Hindlimb muscle (tissue), 1 donor: ENCODE data around the gene DMD. TPM values are rescaled to one million over a fixed set of nuclear protein-coding genes. Genes with fewer than 3 reads are reported as not detected.
"Not testable (repeated sequence)": the region's sequence is repeated elsewhere in the genome, so short reads cannot be mapped to it uniquely, and the experiment has no call there.

Source experiments
- DNase-seq: peaks from one replicate; pipeline ENCODE4 v3.0.0-alpha.2; 2013
- polyA plus RNA-seq: library from polyadenylated mRNA; unstranded; fragments of 120-200 nt; gene quantifications from one replicate; pipeline ENCODE4 v1.2.1, GENCODE V29; 2013; ENCODE audit not compliant: insufficient read length

Gene DMD
- polyA plus RNA-seq, 1 donor: 88.9 TPM

DNA sequence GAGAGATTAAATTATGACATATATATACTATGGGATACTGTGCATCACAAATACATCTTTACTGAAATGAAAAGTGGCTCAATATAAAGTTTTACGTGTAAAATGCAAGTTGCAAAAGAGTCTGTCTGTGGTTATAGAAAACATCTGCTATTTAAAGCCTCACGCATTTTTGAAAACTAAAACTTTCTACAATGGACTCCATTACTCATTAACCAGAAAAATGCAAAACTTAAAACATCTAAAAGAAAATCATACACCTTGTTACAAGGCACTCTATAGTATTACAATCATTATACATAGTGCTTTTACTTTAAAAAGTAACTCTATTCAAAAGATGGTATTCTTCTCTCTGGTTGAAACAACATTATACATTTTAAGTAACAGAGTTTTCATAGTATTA is 755.6 kb downstream of the DMD start:
- DNase-seq: no peak

DNA sequence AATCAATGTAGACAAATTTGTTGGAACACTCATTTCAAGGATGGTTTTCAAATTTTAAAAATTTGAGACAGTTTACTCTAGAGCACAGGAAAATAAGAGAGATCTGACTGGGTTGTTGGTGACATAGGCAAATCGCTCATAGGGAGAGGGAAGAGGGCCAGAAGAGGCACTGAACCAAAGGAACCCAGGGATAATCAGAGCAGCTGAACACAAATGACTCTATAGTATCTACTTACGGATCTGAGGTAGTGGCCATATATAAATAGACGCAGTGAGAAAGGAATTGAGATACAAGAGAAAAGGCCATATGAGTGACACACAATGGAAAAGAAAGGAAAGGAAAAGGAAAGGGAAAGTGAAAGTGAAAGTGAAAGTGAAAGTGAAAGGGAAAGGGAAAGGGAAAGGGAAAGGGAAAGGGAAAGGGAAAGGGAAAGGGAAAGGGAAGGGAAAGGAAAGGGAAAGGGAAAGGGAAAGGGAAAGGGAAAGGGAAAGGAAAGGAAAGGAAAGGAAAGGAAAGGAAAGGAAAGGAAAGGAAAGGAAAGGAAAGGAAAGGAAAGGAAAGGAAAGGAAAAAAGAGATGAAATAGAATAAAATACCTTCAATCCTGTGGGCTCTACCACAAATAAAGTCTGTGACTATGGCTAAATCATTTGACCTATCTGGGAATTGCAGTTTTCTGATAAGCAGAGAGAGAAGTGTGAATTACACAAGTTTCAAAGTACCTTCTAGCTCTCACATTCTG is 759.2 kb downstream of the DMD start:
- DNase-seq: no peak

DNA sequence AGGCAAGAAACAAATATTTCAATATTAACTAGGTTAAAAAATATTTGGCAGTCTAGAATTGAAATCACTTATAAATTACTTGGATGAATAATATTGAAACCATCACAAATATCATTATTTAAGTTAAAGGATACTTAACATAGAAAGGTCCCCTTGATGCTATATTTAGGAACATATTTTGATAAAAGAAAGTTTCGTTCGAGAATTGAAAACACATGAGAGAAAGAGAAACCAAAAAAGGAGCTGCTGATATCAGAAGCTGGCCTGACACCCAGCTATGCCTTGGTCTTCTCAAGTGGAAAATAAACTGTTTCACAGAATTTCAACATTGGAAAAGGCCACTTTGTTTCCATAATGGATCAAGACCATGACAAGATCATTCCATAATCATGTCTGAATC is 762.4 kb downstream of the DMD start:
- no peak for DNase-seq

DNA sequence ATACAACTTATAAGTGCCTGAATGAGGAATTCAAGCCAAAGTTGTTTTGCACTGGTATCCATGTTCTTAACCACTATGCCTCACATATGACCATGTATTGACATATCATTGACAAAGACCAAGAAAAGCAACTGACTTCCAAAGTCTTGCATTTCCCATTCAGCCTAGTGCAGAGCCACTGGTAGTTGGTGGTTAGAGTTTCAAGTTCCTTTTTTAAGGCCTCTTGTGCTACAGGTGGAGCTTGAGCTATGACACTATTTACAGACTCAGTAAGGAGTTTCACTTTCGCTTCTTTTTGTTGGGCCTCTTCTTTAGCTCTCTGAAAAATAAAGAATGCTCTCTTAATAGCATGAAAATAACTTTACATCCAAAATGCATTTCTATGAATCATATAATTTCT is 763.0 kb downstream of the DMD start:
- no peak for DNase-seq

DNA sequence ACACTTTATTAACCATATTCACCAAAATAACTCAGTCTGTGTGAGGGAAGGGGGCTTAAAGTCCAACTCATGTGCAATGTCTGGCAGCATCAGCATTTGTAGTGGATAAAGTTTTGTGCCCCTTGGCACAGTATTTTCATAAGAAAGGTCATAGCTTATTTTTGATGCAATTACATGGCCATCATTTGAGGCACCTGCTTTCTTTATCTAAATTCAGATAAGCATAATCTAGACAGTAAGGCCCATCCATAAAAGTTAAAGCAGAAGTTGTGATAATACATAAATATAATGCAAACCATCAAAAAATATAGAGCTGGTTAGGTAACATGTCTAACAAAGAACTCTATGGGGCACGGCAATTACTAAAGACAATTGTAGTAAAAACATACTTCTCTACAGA is 763.7 kb downstream of the DMD start:
- DNase-seq: no peak

DNA sequence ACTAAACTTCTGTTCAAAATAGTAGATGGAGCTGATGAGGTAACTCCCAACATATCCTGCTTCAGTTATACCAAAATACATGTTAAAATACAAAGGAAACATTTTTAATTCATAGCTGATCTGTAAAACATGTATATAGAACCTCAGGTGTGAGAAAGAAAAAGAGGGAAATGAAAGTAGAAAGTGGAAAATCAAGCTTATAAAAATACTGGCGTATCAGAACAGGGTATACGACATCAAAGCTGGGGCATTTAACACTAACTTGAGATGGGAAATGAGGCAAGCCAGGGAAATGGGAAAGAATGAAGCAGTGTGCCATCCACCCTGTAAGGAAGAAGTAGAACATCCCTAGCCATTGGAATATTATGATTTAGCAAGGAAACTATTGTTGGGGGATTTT is 767.5 kb downstream of the DMD start:
- DNase-seq: no peak

DNA sequence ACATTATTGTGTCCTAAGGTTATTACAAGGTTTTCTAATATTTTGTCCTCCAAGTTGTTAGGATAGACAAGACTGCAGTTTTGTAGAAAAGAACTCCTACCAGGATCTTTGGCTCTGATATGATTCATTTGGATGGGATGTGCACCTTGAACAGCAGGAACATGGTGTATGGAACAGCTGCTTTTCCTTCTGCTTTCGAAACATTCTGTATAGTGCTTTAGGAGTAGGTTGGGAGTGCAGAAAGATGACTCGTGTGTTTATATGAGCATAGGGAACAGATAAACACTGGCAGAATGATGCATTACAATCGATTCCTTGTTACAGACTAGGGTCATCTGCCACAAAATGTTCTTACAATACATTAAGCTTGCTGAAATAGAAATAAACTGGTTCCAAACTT is 790.1 kb downstream of the DMD start:
- no peak for DNase-seq

DNA sequence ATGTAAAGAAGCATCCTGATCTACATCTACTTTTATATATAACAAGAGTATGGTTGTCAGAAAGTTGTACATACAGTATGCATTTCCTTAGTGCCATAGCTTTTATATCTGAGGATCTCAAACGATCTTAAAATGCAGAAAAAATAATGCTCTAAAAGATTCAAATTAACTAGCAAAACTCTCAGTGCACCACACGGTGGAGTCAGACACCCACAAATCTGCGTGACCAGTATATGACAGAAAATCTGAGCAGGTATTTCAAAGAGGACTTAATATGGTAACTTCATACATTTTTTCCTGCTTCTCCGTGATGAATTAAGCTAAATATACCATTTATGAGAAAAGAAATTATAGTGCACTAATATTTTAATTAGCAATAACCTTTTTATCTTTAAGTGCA is 803.0 kb downstream of the DMD start:
- DNase-seq: peak; percentile 0

DNA sequence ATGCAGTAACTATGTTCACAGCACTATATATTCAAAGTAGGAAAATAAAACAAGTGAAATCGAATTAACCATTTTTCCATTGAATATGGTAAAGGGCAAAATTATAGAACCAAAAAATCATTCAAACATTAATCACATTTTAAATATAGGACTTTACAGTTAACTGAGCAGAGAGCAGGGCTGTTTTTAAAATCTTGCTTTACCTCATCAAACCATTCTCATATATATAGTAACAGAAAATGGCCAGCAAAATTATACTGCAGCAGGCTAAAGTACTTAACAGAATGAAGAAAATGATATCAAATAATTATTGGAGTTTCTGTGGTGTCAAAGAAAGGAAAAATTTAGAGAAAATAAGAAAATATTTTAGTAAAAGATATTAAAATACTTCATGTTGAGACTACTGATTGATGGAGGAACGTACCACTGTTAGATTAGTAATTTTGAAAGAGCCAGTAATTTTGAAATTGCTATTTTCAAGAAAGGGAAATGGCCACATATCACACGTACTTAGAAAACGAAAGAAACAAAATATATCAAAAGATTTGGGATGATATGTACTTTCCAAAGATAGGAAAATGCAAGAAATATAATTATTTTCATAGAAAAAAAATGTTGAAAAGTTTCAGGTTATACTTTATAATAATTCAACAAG is 813.7 kb downstream of the DMD start:
- DNase-seq: no peak

DNA sequence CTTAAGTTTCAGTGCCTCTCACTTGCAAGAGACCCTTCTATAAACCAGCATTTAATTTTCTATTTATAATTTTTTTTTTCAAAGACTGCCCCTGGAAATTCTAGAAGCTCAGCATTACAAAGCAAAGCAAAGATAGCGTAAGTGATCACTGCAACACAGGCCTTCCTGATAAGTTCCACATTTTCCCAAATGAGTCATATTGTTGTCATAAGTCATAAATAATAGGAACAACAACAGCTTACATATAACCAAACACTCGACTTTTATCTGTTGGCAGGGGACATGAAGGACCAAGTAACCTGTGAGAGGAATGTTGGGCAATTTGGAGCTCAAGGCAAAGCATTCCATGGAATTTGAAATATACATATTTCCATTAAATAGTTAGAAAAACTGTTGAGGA is 815.5 kb downstream of the DMD start:
- DNase-seq: no peak

DNA sequence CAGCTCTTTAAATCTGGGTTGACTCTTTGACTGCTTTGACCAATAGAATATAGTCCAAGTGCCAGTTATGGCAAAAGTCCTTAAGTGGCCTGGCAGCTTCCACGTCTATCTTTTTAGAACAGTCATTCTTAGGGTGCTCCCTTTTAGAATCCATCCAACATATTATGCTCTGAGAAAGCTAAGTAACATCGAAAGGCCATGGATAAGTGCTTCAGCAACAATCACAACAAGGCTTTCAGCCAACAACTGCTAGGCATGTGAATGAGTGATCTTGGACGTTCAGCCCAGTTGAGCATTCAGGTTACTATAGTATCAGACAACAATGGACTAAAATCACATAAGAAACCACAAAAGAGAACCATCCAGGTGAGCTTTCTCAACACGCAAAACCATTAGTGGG is 818.7 kb downstream of the DMD start:
- no peak for DNase-seq

DNA sequence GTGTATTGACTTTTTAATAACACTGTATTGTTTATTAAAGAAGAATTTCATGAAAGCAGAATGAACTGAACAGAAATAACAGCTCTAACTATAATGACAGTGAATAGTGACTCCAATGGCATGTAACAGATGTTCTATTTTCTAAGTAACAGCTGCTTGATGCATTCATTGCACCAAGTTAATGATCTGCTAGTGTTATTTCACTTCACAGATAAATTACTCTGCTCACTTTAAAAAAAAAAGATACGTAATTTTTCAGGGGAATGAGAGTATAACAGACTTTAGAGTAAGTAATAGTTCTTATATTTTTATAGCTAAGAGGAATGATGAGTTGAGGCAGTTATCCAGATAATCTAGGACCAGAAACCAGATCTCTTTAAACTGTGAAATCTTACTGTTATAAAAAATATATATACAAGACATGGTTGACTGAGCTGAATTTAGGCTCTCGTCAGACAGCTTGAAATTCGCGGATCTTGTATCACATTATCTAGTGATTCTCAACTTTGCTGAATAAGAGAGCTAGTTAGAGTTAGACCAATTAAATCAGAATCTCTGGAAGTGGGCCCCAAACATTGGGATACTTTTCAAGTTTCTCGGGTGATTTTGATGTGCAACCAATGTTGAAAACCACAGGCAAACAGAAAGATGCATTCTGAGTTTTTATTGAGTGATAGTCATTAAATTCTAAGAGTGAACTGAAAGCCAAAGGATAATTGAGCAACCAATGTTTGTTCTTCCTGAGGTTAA is 840.7 kb downstream of the DMD start:
- no peak for DNase-seq

DNA sequence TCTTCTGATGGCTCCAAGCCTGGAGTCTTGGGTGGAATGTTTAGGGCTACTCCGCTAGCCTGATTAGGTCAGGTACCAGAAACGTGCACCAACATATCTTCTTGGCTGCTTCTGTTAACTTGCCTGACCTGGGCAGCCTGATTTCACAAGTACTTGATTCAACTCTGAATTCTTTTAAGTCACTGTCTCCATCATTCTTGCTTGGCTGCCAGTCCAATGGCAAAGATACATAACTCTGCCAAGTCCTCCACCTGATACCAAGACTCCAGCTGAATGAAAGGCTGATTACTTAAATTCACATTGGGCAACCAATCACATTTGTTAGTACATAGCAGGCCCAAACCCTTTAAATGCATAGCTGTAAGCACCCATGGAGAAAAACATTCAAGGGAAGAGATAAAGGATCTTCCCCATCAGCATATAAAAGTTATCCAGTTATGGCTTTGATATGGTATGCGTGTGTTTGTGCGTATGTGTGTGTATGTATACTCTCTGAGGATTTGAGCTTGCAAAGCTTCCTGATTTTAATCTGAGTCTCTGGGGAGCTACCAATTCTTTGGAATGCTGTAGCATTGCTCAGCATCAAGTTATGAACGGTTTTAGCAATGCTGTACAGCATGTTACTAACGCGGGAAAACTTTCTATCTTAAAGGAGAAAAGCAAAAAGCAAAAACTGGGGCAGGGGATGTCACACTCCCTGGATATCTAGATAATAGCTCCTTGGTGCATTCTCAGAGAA is 917.2 kb downstream of the DMD start:
- no peak for DNase-seq

DNA sequence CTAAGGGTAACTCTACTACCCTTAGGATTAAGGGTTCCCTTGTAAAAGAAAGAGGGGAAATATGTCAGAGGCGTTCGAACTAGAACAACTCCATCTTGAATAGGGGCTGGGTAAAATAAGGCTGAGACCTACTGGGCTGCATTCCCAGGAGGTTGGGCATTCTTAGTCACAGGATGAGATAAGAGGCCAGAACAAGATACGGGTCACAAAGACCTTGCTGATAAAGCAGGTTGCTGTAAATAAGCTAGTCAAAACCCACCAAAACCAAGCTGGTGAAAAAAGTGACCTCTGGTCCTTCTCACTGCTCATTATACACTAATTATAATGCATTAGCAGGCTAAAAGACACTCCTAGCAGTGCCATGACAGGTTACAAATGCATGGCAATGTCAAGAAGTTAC is 922.0 kb downstream of the DMD start:
- DNase-seq: no peak

DNA sequence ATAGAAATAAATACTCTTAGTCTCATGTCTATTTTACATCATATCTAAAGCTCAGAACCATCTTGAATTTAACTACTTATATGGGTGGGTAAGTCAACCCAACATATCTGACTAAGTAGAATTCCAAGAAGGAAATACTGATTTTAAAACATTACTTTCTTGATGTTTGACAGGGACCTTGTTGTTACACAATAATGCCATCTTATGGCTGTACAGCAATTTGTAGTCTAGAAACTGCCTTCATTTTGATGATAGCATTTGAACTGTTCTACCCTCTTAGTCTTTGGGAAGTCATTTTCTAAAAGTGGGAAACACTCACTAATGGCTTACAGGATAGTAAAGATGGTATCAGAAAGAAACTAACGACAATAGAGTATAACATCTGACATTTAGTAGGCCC is 929.5 kb downstream of the DMD start:
- DNase-seq: no peak

DNA sequence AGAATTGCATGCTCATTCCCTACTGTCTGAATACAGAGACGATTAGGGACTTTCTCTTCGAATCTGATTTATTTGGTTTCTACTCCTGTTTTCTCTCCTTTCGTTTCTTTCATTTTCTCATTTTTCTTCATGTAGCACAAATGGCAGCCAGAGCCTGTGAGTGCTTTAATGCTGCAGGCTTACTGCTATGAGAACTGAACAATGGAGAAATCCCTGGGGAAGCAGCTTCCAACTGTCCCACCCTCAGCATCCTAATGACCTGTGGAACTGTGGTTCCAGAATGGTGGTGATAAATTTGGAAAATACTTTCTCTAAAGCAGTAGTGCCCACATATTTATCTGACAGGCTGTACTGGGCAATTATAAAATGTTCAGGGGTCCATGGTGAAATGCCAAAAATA is 930.4 kb downstream of the DMD start:
- no peak for DNase-seq

DNA sequence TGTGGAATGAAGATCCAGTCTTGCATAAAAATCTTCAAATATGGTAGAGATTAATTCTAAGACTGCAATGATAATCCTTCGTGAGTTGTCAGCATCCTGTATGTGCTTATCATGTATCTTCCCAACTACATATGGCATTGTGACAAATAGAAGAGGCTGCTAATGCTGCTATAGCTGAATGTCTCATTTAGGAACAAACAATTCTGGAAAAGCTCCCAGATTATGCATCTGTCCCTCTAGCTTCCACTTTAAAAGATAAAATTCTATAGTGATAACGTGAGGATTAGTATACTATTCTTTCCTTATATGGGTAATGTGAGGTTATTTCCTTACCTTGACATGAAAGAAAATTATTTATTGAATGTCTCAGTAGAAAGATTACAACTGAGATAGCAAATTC is 930.9 kb downstream of the DMD start:
- no peak for DNase-seq

DNA sequence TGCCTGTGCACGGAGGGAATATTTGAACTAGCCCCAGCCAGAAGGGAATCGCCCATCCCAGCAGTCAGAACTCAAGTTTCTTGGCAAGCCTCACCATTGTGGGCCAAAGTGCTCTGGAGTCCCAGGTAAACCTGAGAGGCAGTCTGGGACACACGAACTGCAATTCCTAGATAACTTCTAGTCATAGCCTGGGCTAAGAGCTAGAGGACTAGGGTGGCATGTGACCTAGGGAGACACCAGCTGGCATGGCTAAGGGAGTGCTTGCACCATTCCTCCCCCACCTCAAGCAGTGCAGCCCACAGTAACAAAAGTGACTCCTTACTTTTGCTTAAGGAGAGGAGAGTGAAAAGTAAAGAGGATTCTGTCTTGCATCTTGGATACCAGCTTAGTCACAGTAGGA is 935.2 kb downstream of the DMD start:
- DNase-seq: no peak

DNA sequence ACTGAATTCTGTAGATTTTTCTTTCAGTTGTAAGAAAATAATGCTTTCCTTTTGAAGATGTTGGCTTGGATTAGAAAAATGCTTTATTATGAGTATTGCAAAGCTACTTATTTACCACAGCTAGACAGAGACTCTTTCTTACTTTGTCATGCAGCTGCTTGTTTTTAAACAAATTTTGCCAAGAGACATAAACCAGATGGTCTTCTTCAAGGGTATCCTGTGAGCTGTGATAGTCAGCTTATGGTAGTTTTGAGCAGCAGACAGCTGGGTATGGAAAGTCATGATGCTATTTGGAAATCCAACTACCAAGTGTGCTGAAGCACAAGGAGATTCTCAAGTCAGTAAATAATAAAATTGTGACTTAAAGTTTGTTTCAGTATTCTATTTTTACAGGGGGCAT is 941.5 kb downstream of the DMD start:
- DNase-seq: peak; percentile 3

DNA sequence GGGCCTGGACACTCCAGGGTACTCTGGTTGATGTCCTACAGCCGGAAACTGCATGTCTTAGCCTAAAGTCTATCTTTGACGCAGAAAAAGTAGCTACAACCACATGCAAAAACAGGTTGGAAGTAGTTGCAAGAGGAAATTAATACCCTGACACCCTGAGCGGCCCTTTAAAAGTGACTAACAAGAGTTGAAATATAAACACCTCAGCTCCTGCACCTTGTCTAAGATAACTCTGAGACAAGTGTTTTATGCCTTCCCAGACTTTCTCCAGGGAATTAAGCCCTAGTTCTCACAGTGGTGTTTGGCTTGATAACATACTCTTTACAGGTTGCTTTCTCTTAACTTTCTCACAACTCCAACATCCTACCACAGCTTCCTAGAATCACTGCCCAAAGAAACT is 943.1 kb downstream of the DMD start:
- DNase-seq: no peak

DNA sequence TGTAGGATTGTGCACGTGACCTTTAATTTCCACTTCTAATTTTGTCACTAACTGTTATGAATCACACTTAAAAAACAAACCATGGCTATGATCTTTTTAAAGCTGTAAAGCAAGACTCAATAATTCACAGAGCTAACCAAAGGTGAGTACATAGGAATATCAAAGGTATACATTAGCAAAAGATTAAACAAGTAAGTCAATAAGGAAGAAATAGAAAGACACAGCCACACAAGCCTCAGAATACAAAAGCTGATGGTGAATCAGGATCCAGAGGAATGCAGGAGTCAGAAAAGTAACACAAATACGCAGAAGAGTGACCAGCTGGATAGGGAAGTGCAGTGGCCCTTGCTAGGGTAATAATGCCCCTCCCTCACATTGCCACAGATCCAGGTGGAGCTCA is 943.6 kb downstream of the DMD start:
- DNase-seq: no peak

DNA sequence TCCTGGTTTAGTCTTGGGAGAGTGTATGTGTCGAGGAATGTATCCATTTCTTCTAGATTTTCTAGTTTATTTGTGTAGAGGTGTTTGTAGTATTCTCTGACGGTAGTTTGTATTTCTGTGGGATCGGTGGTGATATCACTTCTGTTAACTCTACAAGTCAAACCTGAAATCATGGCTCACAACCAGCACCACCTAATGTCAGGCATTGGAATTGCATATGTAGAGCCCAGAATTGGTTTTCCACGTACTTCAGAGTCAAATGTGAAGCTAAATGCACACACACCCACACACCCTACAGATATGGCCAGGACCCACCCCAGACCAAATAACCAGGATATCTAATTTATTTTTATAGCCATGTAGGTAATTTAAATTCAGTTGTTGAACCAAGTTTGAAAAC is 964.7 kb downstream of the DMD start:
- DNase-seq: not testable (repeated sequence)

DNA sequence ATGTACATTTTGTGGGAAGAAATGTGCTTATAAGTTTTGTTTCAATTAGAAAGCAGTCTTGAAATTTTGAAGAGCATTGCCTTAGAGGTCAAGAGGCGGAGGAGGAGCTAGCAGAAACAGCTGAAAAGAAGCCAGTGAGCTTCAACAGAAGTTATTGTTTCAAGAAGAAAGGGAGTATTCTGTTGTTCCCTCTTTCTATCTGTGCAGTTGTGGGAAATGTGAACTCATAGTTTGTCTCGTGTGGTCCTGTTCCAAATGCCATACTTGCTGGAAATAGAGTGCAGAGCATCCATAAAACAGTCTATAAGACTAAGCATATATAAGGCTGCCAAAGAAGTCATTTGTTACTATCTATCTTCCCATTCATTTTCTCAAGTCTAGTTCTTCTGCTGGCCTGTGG is 1015.7 kb downstream of the DMD start:
- no peak for DNase-seq
